Skin of body (tissue), 2 donors: ENCODE measurements around the gene PRMT7. TPM values are rescaled to one million over a fixed set of nuclear protein-coding genes. Genes with fewer than 3 reads are reported as not detected.

Source experiments
- DNase-seq: peaks from one replicate; lab custom pipeline; 2025; lab: John Stamatoyannopoulos, UW
- total RNA-seq: library from RNA; depleted of rRNA; stranded (reverse); fragments of >200 nt; gene quantifications from one replicate; pipeline ENCODE4 v1.2.3, GENCODE V29; 2014

The PRMT7 gene, protein sequence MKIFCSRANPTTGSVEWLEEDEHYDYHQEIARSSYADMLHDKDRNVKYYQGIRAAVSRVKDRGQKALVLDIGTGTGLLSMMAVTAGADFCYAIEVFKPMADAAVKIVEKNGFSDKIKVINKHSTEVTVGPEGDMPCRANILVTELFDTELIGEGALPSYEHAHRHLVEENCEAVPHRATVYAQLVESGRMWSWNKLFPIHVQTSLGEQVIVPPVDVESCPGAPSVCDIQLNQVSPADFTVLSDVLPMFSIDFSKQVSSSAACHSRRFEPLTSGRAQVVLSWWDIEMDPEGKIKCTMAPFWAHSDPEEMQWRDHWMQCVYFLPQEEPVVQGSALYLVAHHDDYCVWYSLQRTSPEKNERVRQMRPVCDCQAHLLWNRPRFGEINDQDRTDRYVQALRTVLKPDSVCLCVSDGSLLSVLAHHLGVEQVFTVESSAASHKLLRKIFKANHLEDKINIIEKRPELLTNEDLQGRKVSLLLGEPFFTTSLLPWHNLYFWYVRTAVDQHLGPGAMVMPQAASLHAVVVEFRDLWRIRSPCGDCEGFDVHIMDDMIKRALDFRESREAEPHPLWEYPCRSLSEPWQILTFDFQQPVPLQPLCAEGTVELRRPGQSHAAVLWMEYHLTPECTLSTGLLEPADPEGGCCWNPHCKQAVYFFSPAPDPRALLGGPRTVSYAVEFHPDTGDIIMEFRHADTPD
- 44.6 TPM for total RNA-seq

DNA sequence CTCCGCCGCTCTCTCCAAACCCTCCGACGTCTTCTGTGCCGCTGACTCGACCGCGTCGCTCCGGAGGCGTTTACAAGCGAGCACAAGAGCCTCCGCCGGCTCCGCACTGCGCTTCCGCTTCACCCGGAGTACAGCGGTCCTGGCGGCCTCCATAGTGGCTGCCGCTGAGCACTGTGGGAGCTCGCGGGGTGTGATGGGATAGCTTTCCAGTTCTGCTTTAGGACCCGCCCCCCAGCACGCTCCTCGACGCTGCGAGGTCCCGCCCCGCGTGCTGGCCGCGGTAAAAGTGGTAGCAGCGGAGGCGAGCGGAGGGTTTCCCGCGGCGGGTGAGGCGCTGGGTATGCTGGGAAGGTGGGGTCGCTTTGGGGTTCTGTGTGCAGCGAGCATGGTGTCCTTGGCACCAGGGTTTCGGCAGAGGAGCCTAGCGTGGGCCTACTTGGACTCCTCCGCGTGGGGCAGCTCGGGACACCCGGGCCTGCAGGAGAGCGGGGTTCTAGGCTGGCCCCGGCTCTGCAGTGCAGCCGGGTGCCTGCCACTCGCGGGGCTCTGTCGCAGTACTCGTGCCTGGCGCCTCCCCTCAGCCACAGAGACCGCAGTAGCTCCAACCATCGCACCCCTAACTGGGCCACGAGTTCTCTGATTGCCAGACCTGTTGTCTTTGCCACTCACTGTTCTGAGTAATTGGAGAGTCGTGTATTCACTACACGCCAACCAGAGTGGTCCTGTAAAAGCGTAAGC, at the start of gene PRMT7, which contains the start of gene SLC7A6OS:
TSS of gene PRMT7 (plus strand) at position 246 of the 738 bp plus-strand sequence. CDS start 4,961 bp downstream, outside the sequence.
TSS of gene SLC7A6OS (minus strand) at position 173 of the 738 bp plus-strand sequence. CDS start at position 153, 20 bp downstream.
- DNase-seq: peak; percentile 84

DNA sequence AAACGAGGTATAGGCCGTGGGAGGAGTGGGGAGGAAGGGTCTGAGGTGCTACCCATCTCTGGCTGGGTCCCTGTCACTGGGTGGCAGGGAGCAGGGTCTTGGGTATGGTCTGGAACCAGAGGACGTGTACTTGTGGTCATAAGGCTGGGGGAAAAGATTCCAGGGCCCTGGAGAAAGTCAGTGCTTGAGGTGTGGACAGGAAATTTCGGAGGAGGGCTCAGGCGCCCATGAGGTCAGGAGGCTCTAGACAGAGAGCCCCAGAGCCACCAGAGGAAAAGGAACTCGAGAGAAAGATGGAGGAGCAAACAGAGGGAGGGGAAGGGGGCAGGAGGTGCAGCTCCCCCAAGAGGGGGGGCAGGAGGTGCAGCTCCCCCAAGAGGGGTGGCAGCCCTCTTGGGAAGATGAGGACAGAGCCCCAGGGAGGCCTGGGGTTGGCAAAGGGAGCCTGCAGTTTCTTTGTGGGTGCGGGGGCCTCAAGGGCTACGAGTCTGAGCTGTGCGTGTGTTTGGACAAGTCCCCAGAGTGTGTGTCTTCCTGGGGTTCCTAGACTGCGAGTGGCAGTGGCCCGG, 47.2 kb upstream of the PRMT7 start:
- DNase-seq: no peak

DNA sequence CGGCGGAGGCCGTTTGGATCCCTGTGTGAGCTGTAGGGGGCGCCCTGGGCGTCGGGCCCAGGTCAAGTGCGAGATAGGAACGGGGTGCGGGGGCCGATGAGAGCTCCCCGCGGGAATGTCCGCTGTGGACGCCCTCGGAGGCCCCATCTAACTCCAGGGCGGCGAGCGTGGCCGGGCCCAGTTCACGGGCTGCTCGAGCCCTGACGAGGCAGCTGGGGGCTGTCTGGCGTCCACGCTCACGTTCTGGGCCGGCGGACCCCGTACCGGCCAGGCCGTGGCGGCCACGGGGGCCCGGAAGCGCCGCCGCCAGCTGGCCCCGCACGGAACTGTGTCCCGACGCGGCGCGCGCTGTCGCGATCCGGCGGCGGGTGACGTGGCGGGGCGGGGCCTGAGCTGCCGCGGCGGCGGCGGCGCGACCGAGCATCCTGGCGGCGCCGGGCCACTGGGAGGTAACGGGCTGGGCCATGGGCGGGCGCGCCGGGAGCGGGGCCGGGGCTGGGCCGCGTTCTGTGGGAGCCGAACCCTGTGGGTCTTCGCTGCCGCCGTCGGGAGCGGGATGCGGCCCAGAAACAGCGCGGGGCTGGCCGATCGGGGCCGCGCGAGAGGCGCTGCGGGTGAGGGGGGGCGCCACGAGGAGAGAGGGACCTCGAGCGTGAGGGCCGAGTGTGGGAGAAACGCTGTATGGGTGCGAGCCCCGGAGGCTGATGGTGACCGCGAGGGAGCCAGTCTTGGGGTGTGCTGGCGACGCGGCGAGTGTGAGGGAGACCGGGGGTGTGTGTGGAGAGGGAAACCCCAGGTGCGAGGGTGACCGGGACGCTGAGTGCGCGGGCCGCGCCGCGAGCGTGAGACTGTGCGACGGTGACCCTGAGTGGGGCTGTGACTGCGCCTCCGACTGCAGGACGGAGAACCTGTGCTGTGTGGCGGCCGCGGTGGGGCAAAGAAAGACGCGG, 46.4 kb upstream of the PRMT7 start, which contains the start of gene SLC7A6:
TSS of gene SLC7A6 (plus strand) at position 399 of the 950 bp plus-strand sequence. CDS start 10,201 bp downstream, outside the sequence.
- no peak for DNase-seq

DNA sequence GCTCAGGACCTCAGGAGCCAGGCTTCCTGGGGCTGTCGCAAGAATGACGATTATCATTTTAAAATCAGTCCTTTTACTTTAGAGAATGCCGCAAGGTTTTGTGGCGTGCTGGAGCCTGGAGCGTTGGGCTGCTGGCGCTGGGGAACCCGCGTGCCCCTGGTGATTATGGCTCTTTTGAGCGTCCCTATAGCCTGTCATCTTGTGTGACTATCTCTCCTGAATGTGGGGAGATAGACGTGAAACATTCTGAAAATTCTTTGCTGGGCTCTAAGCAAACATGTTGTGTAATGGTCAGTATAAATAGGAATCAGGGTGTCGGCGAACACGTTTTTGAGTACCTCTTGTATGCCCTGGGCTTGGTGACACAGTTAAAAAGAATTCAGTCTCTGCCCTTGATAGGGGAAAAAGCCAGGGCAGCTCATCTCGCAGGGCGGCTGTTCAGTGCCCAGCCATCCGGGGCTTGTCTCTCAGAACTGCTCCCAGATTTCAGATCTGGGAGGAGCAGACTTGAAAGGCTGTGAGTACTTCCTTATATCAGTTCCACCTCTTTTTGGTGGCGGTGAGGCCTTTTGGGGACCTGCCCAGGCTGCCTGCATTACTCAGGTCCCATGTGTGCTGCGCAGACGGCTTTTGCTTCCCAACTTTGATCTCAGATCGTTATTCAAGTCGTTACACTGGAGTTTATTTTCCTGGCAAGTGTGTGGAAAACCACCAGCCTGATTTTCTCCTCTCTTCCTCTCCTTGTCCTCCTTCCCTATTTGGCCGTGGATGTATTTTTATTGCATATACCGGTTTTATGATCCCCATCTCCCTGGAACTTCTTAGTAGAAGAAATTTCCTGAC, 45.5 kb upstream of the PRMT7 start:
- DNase-seq: no peak

DNA sequence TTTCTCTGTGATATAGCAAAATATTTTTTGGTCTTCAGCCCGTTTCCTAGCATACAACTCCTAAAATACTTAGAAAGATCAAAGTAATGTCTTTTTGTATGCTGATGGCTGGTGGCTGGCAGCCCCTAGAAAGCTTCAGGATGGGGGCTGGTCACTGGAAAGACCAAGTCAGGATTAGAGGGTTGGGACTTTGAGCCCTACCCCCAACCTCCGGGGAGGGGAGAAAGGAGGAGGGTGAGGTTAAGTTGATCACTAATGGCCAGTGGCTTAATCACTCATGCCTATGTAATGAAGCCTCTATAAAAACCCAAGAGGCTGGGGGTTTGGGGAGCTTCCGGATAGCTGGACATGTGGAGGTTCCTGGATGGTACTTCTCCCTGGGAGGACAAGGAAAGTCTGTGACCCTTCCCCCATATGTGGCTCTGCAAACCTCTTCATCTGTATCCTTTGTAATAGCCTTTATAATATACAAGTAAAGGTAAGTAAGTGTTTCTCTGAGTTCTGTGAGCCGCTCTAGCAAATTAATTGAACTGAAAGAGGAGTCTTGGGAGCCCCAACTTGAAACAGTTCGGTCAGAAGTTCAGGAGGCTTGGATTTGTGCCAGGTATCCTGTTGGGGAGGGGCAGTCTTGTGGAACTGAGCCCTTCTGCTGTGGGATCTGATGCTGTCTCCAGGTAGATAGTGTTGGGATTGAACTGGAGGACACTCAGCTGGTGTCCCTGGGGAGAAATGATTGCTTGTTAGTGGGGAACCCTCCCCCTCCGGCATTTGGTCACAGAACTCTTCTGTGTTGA, 43.0 kb upstream of the PRMT7 start:
- no peak for DNase-seq

DNA sequence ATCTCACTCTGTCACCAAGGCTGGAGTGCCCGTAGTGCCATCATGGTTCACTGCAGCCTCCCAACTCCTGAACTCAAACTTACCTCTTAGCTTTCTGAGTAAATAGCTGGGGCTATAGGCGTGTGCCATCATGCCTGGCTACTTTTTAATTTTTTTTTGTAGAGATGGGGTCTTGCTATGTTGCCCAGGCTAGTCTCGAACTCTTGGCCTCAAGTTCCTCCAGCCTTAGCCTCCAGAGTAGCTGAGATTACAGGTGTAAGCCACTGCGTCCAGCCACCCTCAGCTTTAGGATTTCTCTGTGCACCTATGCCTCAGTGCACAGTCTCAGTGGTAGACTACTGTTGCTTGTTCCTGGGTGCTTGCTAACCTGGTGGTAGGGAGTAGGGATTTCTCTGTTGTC, 41.0 kb upstream of the PRMT7 start:
- no peak for DNase-seq

DNA sequence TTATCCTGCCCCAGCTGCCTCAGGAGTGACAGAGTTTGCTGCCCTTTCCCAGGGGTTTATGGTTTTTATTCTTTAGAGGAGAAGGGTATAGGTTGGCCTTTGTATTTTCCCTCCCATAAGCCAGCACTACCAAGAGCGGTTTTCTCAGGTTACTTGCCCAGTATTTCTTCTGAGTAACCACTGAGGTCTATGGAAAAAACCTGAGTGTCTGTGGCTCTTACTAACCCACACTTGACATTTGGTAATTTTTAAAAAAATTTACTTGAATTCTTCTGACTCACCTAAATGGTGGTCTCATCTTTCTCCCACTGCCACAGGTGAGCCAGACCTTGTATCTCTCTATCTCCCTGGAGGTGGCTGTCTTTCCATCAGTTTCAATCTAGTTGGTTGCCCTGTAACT, 40.5 kb upstream of the PRMT7 start:
- no peak for DNase-seq

DNA sequence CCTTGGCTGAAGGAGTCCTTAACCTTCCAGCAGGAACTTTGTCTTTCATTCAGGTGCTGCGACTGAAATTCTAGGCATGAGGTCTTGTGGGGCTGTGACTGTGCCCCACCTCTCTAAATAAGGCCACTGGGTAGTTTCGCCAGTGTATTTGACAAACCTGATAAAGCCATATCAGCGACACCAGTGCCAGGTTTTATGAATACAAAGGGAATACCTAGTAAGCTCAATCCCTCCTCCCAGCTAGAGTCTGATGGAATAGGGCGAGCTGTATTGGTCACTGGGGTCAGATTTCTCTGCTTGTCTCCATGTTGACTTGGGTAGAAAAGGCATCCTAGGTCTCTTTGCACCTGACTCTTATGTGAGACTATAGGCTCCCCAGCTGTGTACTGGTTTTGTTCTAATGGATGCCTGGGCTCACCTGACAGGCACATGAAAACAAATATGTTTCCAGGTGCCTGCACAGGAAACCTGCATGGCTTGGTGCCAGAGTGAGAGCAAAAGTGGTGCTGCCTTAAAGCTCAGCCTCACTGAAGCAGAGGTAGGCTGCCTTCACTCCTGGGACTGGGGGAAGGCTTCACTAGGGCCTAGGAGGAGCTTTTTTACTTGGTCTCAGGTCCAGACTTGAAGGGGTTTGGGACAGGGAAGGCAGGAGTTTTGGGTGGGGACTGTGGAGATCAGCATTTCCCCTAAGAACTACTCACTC, 38.2 kb upstream of the PRMT7 start:
- DNase-seq: no peak

DNA sequence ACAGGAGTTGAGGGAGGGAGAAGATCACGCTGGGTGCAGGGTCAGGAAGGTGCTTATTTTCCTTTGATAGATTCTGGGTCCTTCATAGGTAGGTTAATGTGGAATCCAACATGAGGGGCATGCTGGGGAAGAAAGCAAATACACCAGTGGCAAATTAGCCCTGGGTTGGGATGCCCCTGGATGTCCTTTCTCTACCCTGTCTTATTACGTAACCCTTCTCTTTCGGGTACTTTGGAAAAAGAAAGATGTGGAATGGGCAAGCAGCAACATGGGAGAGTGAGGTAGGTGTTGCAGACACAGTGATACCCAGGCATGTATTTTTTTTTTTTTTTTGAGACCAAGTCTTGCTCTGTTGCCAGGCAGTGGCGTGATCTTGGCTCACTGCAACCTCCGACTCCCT, 37.4 kb upstream of the PRMT7 start:
- no peak for DNase-seq

DNA sequence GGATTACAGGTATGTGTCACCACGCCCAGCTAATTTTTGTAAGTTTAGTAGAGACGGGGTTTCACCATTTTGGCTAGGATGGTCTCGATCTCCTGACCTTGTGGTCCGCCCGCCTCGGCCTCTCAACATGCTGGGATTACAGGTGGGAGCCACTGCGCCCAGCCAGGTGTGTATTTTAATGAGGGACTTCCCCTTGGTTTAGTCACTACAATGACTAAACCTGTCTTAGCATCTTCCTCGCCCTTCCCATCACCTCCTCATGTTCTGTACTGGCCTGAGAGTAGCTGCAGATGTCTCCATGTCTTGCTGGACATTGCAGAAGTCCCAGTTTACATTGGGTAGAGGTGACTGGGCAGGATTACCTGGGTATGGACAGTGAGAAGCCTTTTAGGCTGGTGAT, 36.9 kb upstream of the PRMT7 start:
- no peak for DNase-seq

DNA sequence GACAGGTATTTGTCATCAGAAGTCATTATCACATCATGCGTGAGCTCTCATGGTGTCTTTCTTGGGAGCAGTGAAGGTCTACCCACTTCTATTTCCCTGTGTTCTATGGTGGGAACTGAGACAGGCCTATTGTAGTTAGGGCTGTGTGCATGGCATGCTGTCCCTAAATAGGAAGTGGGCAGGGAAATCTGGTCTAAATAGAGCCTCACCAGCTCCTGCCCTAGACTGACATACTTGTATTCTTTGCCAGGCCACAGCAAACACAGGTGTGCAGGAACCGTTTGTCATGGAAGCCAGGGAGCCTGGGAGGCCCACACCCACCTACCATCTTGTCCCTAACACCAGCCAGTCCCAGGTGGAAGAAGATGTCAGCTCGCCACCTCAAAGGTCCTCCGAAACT, 36.4 kb upstream of the PRMT7 start:
- DNase-seq: no peak

DNA sequence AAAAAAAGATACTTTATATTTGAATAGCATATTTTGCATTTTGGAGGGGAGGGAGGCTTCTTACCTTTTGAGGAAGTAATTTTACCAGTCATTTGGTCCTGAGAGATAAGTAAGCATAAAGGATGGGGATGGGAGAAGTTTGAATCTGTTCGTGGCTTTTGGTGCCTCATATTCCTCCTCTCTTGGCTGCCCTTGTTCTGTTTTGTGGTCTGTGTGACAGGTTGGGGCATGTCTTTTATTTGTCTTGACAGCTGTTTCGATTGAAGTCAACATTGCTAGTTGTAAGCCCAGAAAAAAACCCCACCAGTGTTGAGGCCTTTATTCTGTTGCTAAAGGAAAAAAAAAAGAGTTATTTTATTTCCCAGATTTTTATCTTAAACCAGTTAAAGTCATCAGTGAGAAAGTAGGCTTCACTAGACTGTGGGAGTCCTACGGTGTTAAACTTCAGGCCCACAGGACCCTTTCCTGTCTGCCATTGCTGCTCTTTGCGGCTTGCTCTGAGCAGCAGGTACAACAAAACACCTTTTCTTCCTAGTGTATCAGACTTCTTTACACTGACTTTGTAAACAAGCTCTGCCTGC, 35.1 kb upstream of the PRMT7 start:
- no peak for DNase-seq

DNA sequence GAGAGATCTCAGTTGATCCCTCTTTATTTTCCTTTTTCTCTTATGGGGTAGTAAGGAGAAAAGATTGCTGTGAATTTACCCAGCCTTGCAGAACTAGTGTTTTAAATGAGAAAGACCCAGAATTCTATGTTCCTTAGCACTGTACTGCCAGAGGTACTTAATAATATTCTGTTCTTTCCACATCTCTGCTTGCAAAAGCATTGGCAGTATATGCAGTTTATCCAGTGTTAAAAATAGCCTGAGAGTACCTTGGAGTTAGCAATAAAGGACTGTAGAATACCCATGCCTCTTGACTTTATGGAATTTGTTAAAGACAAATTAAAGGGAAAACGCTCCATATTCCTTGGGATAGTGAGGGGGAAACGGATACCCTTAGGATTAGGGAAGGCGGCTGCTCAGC, 34.6 kb upstream of the PRMT7 start:
- DNase-seq: no peak

DNA sequence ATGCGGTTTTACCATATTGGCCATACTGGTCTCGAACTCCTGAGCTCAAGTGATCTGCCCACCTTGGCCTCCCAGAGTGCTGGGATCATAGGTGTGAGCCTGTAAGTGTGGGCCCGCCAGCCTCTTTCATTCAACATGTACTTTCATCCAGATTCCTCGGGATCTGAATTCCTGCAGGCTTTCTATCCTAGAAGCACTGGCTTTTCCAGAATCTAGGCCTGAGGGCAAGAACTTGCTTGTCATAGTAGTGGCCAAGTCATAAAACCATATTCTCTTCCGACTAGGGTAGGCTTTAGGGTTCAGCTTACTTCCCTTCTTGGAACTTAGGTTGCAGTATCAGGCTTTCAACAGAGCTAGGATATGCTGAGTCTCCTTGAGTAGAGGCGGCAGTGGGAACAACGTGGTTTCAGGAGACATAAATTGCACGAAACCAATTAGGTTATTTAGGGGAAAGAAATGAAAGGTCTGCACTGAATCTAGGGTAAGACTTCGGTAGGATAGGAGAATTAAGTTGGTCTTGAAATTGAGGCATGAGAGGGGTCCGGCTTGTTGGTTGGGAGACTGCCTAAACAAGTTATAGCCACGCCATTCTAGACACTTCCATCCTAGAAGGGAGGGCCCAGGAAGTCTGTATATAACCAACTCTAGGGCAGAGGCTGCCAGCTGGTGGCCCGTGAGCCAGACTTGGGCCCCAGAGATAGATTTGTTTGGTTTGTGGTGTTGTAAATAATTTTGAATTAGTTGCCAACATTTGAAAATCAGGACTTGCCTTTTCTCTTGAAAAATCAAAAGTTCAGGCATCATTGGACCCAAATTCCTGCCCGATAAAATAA, 30.9 kb upstream of the PRMT7 start:
- no peak for DNase-seq

DNA sequence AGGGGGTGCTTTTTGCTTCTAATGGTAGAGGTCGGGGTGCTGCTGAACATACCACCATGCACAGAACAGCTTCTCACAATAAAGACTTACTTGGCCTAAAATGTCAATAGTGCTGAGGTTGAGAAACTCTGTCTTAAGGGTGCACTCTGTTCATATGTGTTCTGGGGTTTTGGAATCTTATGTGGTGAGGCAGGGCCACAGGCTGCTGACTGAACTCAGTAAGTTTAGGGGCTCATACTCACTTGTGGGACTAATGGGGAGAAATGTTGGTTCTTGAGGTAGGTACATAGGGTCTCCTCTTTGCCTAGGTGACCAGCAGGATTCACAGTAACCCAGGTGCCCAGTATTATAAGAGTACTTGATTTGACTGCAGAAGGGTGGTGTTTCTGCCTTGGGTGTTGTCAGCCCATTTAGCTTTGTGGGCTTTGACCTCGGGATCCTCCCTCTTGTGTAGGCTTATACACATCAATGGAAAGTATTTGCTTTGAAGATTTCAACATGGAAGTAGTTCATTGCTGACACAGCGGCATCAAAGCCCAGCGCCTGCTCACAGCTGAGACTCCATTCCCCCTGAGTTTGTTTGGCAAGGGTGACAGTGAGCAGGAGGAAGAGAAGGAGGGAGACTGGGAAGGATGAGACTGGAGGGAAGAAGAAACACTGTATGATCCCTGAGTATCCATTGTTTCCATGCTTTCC, 29.3 kb upstream of the PRMT7 start:
- DNase-seq: no peak

DNA sequence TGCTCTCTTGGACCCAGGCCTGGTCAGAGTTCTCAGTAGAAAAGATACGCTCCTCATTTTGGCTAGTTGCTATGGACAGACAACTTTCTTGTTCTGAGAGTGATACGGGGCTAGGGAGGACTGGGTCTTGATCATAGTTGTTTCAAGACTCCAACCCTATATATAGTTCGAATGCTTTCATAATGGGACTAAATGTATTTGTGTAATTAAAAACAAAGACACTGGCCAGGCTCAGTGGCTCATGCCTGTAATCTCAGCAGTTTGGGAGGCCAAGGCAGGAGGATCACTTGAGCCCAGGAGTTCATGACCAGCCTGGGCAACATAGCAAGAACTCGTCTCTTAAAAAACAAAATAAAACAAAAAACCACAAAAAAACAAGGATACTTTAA, 28.8 kb upstream of the PRMT7 start:
- no peak for DNase-seq
